Activated CD8-positive, alpha-beta memory T cell treated with anti-CD3 and anti-CD28 coated beads for 24 hours (primary cell): ENCODE data around the gene SIGLEC15.
"Not testable (repeated sequence)": the region's sequence is repeated elsewhere in the genome, so short reads cannot be mapped to it uniquely, and the experiment has no call there.

ENCODE experiments used
- DNase-seq: peaks from one replicate; pipeline ENCODE4 v3.0.0-alpha.2; 2020

The SIGLEC15 gene

DNA sequence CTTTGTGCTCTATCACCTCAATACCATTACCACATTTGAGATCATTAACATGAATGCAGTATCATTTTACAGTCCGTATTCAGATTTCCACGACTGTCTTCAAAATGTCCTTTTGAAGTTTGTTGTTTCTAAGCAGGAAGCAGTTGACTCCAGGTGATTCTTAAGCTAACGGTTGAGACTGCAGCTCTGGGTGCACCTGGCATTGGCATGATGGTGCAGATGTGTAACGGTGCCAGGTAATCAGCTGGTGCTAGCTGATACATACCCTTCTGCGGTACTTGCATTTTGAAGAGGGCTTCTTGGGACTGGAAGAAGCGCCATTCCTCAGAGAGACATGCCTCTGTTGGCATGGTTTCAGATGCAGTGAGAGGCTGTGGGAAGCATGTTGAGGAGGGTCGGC is 19.5 kb downstream of the SIGLEC15 start:
- DNase-seq, result no peak

DNA sequence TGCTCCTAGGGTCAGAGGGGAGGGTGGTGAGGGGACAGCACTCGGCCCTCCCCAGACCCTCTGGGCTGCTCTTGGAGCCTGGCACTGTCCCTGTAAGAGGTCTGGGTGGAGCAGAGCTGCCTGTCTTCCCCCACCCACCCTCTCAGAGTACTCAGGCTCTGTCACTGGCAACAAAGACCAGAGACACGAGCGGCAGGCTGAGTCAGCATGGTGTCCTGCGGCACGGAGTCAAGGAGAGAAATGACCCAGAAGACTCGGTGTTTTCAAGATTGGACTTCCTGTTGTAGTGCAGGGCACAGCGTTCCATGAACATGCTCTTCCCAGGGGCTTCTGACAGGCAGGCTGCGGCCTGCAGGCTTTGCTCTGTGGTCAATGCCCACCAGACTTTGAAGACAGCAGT is 19.9 kb downstream of the SIGLEC15 start:
- no peak for DNase-seq

DNA sequence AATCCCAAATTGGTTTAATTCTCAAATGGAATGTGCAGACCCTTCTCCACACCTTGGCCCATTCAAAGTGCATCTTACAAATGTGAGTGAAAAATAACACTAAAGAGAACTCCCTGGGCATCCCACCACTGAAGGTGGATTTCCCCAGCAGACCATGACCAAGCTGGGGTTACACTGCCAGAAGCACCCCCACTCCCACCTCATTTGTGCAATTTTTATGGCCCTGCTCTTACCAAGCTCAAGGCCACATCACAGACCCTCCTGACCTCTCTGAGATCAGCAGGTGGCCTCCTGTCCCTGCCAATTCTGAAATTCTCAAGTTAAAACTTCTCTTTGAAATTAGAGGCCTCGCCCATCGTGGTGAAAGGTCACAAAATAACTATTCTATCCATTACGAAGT is 21.6 kb downstream of the SIGLEC15 start:
- no peak for DNase-seq

DNA sequence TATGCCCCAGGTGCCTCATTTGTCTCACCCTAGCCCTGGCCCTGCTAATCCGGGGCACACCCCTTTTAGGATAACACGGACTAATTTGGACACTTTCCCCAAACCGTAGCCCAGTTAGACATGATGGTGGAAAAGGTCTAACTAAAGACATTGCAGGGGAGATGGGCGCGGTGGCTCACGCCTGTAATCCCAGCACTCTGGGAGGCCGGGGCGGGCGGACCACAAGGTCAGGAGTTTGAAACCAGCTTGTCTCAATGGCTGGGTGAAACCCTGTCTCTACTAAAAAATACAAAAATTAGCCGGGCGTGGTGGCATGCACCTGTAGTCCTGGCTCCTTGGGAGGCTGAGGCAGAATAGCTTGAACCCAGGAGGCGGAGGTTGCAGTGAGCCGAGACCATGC is 23.2 kb downstream of the SIGLEC15 start:
- not testable (repeated sequence) for DNase-seq

DNA sequence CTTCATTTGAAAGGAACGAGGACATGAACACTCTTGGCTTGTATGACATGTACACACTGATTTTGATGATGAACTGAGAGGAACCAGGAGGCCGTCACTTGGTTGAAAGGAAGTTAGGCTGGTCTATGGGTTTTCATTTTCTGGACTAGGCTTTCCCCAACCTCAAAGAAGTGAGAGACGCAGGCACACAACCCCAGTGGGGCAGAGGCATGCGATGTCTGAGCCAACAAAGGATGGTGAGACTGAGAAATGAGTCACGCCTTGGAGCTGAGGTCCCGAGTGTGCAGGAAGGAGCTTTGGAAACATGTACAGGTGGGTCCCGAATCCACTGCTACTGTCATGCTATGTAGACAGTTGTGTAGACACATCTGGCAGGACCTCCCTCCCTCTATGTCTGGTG is 24.1 kb downstream of the SIGLEC15 start:
- DNase-seq, result no peak

DNA sequence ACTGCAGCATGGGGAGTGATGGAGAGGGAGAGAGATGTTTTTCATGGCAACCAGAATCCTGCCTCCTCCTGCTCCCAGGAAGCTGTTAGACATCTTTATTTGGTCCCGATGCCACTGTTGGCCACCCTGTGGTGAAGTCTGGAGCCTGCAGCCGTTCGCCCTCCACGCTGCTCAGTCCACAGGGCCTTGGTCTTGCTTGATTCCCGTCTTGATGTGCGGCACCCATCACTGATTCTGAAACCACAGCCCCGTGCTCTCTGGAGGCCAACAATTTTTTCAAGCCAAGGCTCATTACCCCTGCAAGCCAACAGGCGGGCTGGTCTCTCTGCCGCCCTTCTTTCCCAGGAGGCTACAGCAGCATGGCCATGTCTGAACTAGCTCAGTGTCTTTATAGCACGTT is 24.5 kb downstream of the SIGLEC15 start:
- DNase-seq, result no peak

DNA sequence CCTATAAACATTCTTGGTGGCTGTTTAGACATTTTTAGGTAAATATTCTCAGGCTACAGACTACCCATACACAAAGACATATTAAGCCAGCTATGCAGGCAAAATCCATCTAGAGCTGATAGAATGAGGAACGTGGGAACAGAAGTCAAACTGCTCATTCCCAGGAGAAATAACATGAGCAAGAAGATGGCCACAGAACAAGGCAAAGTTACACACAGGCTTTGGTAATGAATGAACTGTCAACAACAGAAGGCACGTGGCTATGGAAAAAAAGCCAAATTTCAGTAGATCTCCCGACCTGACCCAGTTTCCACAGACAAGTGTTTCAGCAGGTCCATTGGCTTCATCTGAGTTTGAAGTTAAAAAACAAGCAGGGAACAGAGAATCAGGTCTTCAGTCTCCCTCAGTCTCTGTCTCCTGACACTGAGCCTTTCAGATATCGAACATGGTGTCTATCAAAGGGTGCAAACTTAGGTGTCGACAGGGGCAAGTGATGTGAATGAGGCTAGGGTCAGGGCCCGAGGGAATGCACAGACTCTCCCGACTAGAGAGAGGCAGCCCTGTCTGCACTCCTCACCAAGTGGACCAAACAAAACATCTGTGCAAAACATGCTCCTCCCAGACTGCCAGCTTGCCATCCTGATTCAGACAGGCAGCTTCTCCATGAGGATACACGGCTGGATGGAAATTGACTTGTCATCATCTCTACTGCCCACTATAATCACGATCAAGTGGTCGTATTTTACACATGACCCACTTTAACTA is 25.9 kb downstream of the SIGLEC15 start:
- no peak for DNase-seq

DNA sequence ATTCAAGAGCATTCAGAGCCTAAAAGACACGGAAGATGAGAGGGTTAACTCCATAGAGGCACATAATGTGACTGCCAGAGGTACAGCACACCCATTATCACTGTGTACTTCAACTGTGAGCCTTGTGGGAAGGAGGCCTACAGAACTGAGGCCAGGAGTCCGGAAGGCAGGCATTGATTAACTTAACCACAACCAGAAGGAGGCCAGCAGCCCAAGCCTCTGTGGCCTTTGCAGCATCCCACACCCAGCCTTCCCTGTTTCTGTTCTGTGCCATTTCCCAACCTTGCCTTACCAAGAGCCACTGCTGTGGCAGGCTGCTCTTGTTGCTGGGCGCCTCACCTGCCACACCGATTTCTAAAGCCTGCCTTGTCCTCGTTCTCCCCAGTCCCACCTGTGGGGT is 27.2 kb downstream of the SIGLEC15 start:
- DNase-seq, result no peak

DNA sequence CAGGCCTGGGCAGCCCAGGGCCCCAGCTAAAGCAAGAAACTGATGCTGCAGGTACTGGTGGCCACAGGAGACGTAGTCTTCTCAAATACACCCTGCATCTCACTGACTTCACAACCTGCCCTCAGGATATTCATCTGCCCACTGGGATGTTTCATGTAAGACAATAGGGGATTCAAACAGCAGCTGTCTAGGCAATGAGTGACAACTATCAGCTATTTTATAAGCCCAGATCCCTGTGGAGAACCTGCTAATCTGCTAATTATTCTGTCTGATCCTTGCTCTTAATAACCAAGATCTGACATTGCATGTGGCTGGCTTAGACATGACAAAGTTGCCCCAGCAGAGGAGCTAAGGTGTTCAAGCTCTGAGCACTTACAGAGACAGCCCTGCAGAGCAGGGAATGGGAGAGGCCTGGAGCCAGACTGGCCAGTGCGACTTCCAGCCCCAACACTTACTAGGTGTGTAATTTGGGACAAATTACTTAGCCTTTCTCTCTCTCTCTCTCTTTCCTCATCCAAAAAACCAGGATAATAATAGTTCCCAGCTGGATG is 28.6 kb downstream of the SIGLEC15 start:
- DNase-seq, result no peak

DNA sequence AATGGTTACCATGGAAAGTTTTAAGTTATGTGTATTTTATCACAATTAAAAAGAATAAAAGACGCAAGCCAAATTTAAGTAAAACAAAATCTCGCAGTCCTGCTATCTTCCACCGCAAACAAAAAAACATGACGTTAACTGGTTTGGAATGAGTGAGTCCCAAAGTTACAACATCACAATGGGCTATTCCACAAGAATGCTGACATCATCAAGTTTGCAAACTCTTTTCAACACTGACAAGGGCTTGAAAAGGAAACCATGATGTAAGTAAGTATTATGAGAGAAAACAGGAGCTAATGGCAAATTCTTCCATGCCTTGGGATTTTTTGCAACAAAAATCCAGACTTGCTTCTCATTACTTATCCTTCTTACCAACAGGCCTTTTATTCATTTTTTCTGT is 31.1 kb downstream of the SIGLEC15 start:
- DNase-seq, result no peak

DNA sequence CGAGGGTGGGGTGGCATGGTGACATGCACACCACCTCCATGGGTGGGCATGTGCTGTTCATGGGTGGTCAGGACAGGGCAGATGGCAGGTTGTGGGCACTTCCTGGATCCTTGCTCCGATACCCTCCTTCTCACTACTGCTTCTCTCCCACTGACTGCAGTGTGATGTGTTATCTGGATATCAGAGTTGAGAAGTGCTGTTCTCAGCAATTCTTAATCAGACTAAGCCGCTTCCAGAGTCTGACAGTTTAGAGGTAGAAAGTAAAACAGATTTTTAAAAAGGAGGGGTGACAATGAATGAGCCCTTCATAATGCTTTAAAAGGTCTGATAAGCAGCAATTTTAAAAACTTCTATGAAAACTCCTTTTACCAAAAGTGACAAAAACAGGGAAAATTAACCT is 33.9 kb downstream of the SIGLEC15 start:
- no peak for DNase-seq

DNA sequence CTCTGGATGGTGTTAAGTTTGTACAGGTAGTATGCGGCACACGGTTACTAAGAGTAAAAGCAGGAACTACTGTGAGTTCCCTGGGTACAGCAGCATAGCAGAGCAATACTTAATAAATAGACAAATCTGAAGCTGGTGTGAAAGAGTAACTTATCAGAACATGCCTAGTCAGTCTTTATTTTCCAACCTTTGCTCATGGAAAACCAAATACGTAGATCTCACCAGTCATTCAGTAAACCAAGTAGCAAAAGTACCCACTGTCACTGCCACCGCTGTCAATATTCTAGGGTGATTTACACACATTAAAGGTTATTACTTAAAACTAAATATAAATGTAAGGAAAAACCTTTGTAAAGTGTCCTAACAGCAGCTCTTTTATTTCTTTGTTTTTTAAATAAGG is 35.0 kb downstream of the SIGLEC15 start:
- no peak for DNase-seq

DNA sequence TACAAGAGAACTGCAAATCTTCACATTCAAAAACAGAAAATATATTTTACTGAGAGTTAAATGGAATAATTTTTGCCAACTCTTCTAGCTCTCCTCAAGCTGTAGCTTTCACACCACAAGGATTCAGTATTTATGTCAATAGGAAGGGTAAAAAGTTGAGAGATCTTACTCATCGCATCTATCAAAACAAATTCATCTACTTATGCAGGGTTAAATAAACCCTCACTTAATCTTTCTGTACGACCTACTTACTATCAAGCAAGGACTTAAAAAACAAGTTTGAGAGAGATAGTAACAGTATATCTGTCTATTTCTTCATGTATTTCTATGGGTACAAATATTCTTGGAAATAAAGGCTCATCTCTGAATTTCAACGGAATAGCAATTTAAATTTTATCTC is 35.5 kb downstream of the SIGLEC15 start:
- no peak for DNase-seq

DNA sequence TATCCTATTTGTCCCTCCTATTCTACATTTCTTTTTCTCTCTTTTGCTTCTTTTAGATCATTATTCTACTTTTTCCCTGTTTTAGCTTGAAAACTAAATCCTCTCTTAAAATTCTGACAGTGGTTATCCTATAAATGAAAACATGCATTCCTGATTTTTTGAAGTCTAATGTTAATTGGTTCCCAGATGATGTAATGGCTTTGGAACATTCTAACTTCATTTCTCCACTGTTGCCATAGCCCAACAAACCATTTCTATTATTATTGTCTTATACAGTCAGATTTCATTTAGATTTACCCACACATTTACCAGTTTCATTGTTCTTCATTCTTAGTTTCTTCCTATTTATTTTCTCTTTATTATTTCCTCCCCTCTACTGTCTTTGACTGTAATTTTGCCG is 36.5 kb downstream of the SIGLEC15 start:
- no peak for DNase-seq

DNA sequence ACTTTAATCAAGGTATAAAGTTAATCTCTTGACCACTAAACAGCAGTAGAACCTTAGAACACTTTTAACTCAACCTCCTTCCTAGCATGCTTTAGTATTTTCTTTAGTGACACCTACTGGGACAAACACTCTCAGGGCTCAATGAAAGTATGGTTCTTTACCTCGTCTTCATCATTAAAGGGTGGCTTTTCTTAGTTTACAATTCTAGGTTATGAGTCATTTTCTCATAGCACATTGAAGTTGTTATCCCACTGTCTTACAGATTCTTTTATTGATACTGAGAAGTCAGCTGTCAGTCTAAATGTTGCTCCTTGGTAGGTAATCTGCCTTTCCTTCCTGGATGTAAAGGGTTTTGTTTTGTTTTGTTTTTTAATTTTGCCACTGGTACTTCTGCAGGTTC is 38.0 kb downstream of the SIGLEC15 start:
- no peak for DNase-seq

DNA sequence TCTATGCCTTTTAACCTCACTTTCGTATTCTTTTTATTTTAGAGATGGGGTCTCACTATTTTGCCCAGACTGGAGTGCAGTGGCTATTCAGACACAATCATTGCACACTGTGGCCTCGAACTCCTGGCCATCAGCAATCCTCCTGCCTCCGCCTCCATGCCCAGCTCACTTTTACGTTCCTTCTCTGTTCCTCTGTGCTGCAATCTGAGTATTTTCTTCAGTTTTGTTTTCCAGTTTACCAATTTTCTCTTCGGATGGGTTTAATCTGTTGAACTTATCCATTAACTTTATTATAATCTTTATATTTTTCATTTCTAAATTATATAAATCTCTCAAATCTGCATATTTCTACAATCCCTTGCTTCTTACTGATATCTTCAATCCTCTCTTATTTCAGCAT is 38.6 kb downstream of the SIGLEC15 start:
- DNase-seq, result no peak

DNA sequence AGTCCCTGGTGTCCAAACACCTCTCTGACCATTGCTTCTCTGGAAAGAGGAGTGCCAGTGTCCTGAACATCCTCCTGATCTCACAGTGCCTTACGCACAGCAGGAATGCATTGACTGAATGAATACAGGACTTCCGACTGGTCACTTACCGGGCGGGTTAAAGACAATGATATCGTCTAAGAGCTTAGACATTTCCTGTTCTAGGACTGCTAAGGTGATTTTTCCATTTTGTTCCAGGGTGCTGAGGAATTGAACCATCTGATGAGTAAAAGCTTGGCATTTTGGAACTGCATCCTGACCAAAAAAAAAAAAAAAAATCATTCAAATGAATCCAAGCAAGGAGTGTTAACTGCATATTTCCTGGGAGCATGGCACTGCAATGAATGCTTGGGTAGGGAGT is 40.0 kb downstream of the SIGLEC15 start:
- no peak for DNase-seq

DNA sequence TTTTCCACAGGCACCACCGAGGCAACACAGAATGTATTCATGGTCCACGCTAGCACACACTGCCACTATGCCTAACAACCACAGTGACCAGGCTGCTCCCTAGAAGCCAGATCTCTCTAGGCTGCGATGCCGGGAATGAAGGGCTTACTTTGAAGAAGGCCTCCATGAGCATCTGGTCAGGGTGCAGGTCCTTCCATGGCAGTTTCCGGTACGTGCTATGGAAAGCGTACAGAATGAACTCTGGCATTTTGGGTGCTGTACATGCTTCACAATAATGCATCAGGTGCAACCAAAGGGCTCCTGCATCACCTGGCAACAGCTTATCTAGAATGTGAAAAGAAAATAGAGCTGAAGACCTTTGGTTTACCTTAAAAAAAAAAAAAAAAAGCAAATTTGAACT is 44.9 kb downstream of the SIGLEC15 start:
- DNase-seq, result no peak

DNA sequence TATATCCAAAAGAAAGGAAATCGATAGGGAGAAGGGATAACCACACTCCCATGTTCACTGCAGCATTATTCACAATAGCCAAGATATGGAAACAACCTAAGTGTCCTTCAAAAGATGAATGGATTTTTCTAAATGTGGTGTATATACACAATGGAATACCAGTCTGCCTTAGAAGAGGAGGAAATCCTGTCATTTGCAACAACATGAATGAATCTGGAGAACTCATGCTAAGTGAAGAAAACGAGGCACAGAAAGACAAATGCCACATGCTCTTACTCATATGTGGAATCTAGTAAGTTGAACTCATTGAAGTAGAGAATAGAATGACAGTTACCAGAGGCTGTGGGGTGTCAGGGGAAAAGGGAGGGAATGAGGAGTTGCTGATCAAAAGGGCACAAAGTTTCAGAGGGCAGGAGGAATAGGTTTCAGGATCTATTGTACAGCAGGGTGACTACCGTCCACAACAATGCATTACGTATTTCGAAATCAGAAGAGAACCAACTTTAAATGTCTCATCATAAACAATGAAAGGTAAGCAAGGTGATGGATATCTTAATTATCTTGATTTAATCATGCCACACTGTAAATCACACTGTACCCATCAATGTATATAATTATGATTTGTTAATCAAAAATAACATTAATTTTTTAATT is 46.1 kb downstream of the SIGLEC15 start:
- no peak for DNase-seq

DNA sequence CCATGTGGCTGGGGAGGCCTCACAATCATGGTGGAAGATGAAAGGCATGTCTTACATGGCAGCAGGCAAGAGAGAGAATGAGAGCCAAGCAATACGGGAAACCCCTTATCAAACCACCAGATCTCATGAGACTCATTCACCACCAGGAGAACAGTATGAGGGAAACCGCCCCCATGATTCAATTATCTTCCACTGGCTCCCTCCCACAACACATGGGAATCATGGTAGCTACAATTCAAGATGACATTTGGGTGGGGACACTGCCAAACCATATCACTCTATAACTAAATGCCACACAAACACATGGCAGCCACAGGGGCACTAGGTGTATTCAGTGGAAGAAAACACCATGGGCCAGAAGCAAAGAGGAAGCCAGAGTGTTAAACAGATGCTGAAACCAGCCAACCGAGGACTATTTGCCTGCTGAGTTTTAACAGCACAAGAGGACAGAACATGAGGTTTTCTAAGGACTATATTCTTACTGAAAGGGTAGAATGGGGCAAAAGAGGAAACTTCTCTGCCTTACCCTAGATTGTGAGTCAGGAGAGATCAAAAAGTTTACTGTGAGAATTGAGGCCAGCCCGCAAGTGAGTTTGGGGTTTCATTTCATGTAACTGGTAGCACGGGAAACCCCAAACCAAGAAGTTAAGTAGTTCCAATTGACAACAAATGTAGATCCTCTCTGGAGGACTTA is 49.2 kb downstream of the SIGLEC15 start:
- peak; percentile 79 for DNase-seq

DNA sequence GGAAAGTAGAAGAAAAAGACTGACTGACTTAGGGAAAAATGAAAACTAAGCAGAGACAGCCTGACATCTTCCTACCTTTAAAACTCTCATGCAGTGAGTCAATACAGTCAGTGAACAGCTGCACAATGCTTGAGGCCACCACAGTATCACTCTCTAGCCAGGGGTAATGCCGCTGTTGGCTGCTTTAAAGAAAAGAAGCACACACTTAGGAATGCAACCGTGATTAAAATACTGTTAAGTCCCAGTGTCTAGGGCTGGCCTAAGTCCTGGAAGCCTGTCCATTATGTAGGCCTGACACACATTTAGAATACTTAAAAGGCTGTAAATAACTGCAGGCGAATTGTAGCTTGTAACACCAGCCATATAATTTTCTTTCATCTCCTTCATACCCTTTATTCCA is 50.7 kb downstream of the SIGLEC15 start:
- DNase-seq, result no peak

DNA sequence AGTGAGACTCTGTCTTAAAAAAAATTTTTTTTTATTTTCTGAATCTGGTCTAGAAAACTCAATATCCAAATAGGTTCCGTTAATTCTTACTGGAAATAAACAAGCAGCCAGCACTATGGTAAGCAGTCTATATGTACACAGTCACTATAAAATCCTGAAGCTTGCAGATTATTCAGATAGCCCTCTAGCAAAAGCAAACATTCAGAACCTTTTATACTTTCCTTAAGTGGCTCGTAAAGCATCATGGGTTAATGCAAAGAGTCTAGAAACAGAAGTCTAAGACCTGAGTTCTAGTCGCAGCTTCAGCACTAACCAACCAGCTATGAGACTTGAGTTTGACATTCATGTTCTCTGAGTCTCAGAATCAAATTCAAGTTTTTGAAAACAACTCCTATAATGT is 51.9 kb downstream of the SIGLEC15 start:
- no peak for DNase-seq

DNA sequence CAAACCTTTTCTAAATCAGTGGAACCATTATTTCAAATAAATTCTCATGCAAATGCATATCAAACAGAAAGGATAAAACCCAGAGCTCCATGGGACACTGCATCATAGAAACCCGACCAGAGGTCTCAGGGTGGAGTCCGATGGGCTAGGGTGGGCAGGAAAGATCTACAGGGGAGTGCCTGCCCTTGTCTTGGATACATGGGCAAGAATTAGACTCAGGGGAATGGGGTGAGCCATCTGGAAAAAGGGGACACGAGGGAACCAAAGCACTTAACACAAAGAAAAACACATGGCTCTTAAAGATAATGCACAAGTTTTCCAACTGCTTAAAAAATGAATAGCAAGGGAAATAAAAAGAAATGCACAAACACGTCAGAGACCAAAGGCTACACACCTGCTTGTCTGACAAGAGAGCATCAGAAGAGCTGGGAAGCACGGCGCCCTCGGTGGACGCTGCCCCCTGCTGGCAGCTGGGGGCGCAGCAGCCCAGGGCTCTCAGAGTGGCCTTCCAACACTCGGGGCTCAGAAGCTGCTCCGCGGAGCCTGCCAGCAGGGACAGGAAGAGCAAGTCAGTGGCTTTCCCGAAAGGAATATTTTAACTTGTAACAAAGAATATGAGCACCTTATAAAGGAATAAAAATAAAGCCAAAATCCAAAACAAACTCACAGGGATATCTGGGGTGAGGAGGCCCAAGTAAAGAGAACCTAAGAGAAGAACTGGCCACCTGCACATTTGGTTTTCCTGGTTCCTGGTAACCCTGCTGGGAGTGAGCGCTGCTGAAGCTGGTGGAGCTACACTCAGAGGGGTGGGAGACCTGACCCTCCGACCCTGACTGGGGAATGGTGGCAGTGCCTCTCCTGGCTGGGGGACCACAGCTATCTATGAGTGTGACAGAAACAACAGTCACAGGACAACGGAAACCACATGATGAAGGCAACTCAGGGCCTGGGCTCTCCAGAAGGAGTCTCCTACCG is 54.5 kb downstream of the SIGLEC15 start:
- DNase-seq, result peak; percentile 92
